Stimulated activated naive CD8-positive, alpha-beta T cell treated with anti-CD3 and anti-CD28 coated beads, Interleukin-15, Interleukin-2, amounts not matched to agents 100 U/mL and 50 U/mL, for 24 hours (primary cell): ENCODE measurements around the gene KDM2A.

Experiments
- ATAC-seq: fragments of 150-1000 bp; cut with Tn5 transposase; one replicate; pipeline ENCODE4 v1.10.0; 2021
- DNase-seq: peaks from one replicate; pipeline ENCODE4 v3.0.0; 2021

Gene KDM2A

GRCh38 chr11:67237574-67237973 is 118.5 kb downstream of the KDM2A start:
- ATAC-seq (no peak), DNase-seq (no peak)

GRCh38 chr11:67238894-67239782 is 120.1 kb downstream of the KDM2A start:
- ATAC-seq, result no peak

GRCh38 chr11:67239783-67240575 is 120.9 kb downstream of the KDM2A start:
- peak; percentile 96 for ATAC-seq
- DNase-seq, result peak; percentile 94

More at GRCh38 chr11:67238894-67239782, 120.1 kb downstream of the KDM2A start:
- DNase-seq, result no peak

GRCh38 chr11:67240576-67241389 is 121.7 kb downstream of the KDM2A start:
- DNase-seq (peak; percentile 86), ATAC-seq (peak; percentile 57)

- no peak for DNase-seq
- no peak for ATAC-seq
Measured at GRCh38 chr11:67242548-67242947, 123.5 kb downstream of the KDM2A start.

- DNase-seq, result no peak
- ATAC-seq, result no peak
Measured at GRCh38 chr11:67243051-67243450, 124.0 kb downstream of the KDM2A start.

- no peak for ATAC-seq
- DNase-seq, result no peak
Measured at GRCh38 chr11:67245046-67245445, 126.0 kb downstream of the KDM2A start.

- ATAC-seq (no peak), DNase-seq (no peak)
Measured at GRCh38 chr11:67247946-67248550, 129.0 kb downstream of the KDM2A start.

- DNase-seq (no peak), ATAC-seq (no peak)
Measured at GRCh38 chr11:67248653-67249052, 129.6 kb downstream of the KDM2A start.

- ATAC-seq (no peak), DNase-seq (no peak)
Measured at GRCh38 chr11:67250059-67251043, 131.3 kb downstream of the KDM2A start.

GRCh38 chr11:67251841-67252240 is 132.8 kb downstream of the KDM2A start:
- DNase-seq (no peak), ATAC-seq (no peak)

GRCh38 chr11:67252831-67253239 is 133.8 kb downstream of the KDM2A start:
- peak; percentile 40 for ATAC-seq
- DNase-seq, result peak; percentile 25

- DNase-seq (no peak), ATAC-seq (peak; percentile 10)
Measured at GRCh38 chr11:67253872-67254624, 135.0 kb downstream of the KDM2A start.

- DNase-seq (no peak), ATAC-seq (no peak)
Measured at GRCh38 chr11:67254798-67255197, 135.7 kb downstream of the KDM2A start.

- no peak for DNase-seq
Measured at GRCh38 chr11:67255353-67255752, 136.3 kb downstream of the KDM2A start.

GRCh38 chr11:67255864-67256263 is 136.8 kb downstream of the KDM2A start:
- DNase-seq (no peak), ATAC-seq (no peak)

More at GRCh38 chr11:67255353-67255752, 136.3 kb downstream of the KDM2A start:
- ATAC-seq, result no peak

- no peak for DNase-seq
- ATAC-seq, result no peak
Measured at GRCh38 chr11:67256477-67257135, 137.5 kb downstream of the KDM2A start.

- no peak for ATAC-seq
- no peak for DNase-seq
Measured at GRCh38 chr11:67260406-67260805, 141.3 kb downstream of the KDM2A start.
